Effector CD8-positive, alpha-beta T cell (primary cell): ENCODE results near the gene LIMS1.
A peak's percentile ranks its signal among the peaks of the same experiment; 100 is the strongest.
"Not testable (repeated sequence)": the region's sequence is repeated elsewhere in the genome, so short reads cannot be mapped to it uniquely, and the experiment has no call there.

Source experiments
- DNase-seq: peaks from one replicate; lab custom pipeline; 2025; lab: John Stamatoyannopoulos, UW

LIMS1 gene

DNA sequence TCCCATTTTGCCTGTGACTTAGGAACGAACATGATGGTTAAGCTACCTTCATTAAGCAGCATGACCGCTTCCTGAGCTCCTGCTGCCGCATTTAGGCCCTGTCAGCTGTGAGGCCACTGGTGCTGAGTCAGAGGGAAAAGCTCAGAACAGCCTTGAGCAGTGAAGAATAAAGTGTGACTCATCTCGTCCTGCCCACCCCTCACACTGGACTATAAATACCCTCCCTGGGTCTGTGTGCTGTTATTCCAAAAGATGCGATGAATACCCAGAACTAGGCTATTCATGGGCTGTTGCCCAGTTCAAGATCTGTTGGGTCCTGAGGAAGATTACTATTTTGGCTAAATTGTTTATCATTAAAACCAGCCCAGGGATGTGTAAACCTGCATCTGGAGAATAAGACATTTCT lies 127.9 kb downstream of the LIMS1 start:
- not testable (repeated sequence) for DNase-seq

DNA sequence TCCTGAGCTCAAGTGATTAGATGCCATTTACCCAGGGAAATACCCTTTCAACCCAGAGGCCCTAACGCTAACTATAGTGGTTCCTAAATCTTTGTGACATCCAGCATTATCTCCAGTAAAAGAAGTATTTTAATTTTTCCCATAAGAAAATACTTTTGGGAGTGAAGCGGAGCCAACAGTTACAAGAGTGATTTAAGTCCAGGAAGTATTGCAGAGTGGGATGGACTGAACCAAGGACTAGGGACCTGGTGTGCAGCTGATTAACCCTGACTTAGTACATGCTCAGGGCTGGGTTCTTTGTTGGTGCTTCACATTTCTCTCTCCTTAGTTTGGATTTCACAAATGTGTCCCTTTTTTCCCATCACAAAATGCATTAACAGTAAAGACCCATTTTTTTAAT lies 129.1 kb downstream of the LIMS1 start:
- not testable (repeated sequence) for DNase-seq

DNA sequence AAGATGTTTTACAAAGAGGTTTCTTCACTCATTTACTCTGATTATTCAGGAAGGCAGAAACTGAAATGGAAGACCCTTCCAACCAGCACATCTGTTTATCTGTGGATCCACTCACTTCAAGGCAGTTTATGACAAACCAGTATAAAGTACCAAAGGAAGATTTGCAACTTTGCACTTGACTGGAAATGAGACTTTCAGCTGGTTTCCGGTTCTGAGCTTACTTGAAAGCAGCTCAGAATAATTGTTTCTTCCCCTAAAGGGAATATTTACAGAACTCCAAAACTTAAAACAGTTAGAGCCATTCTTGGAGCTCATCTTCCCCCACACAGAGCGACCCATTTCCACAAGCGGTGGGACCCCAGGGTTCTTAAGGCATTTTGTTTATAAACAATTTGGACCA lies 129.8 kb downstream of the LIMS1 start:
- not testable (repeated sequence) for DNase-seq

DNA sequence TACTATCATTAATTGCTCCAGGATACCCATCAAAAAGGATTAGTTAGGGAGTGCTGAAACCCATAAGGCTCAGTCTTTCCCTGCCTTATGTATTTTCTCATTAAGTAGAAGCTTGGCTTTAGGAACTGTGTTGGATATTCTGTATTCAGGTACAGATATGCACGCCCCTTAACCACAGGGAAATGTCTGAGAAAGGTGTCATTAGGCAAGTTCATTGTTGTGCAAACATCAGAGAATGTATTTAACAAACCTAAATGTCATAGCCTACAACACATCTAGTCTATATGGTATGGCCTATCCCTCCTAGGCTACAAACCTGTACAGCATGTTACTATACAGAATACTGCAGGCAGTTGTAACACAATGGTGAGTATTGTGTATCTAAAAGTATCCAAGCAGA lies 130.7 kb downstream of the LIMS1 start:
- DNase-seq: not testable (repeated sequence)

DNA sequence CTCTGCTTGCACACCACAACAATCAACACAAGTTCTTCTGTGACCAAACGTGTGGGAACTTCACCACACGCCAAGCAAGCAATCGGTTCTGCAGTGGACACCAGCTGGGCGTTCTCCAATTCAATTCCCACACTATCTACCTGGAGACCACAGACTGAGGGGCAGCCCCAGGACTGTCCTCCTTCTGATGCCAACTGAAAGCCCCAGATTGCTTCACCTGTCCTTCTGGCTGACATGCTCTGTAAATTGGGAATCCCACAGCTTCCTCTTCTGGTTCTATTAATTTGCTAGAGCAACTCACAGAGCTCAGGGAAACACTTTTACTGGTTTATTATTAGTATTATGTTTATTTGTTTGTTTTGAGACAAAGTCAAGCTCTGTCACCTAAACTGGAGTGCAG lies 131.7 kb downstream of the LIMS1 start:
- DNase-seq: not testable (repeated sequence)

DNA sequence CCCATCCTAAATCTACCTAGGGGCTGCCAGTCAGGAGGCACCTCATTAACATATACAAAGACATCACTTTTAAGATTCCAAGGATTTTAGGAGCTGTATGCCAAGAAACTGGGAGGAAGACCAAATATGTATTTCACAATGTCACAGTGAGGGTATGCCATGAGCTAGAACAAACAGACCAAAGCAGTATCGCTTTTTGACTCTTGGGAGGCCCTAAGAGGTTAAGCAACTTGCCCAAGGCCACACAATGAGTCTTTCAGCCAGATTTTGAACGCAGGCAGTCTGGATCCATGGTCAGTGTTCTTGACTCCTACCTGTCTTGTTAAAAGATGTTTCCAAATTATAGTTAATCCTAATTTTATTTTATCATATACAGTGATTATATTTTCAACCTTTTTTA lies 132.9 kb downstream of the LIMS1 start:
- DNase-seq: not testable (repeated sequence)

DNA sequence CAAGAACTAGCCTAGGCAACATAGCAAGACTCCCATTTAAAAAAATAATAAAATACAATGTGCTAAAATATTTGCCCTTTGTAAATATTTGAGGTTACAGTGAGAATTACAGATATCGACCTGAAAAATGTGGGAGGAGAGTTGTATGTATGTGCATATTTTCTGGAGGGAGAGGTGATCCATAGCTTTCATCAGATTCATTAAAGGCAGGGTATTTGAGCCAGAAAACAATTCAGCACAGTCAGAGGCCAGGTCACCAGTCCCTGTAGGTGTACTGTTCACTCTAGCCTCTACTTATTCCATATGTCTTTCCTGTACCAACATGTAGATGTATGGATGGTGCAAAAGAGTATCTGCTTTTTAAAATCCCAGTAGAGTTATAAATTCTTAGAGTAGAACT lies 136.0 kb downstream of the LIMS1 start:
- not testable (repeated sequence) for DNase-seq

DNA sequence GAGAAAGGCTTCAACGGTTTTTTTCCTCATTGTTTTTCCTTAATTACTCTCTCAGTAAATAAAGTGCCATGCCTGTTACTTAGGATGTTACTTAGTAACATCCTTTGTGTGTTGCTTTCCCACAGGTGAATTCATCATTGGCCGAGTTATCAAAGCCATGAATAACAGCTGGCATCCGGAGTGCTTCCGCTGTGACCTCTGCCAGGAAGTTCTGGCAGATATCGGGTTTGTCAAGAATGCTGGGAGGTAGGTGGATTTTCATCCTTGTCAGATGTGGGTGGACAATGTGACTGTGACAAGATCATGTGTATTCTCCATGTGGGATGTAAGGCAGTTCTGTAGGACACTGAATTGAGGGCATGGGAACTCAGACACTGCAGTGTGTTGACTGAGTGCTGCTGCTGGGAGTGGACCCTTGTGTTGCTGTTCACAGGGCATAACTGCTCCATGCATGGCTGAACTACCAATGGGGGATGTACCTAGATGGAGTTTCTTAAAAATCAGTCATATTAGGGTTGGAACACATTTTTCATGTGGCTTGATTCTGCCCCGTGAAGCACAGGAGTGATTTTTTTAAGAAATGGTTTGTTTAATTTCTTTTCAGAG lies 138.0 kb downstream of the LIMS1 start:
- not testable (repeated sequence) for DNase-seq

DNA sequence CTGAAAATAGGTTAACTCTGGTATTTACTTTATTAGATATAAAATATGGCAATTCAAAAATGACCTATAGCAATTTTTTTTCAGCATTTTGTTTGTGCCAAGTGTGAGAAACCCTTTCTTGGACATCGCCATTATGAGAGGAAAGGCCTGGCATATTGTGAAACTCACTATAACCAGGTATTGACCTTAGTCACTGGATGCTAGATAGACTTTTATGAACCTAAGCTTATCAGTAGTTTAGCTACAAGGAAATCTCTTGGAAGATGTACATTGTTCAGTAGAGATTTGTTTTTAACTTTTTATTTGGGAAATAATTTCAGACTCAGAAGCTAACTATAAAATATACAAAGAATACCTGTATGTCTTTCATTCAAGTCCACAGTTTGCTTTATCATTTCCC lies 142.3 kb downstream of the LIMS1 start:
- not testable (repeated sequence) for DNase-seq

DNA sequence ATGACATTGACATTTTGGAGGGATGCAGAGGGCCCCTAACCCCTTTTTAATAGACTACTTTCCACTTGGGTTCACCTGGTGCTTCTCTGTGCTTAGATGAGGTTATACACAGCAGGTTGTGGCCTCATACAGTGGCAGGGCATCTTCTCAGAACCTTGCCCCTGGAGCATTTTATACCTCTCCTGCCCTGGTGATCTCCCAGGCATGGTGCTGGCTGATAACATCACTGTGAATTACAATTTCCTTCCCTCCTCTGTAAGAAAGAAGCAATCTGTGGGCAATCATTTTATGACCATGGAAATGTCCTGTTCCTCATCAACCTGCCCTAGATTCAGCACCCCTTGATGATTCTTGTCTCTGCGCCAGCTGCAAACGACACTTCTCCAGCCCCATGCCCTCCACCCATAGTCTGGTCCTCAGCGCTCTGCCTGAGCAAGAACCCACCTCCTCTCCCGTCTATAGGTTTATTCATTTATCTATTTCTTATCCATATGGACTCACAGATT lies 143.0 kb downstream of the LIMS1 start:
- not testable (repeated sequence) for DNase-seq

DNA sequence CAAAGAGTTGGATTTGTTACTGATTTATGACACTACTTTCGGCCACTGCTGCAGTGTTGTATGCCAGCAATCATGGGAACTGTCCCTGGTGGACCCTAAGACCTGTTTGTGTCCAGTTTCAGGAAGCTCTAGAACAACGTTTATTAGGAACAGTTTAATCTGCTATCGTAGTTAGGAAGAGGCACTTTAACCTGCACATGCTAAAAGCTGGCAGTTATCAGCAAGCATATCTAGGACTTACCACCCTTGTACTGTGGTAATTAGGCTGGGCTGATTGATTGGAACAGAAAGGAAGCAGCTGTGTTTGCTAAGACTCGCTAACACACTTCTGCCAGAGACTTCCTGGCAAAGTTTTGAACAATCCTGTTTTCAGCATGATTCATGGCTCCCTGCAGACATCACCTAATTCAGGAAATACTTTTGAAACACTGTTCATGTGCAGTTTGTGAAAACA lies 144.0 kb downstream of the LIMS1 start:
- not testable (repeated sequence) for DNase-seq

DNA sequence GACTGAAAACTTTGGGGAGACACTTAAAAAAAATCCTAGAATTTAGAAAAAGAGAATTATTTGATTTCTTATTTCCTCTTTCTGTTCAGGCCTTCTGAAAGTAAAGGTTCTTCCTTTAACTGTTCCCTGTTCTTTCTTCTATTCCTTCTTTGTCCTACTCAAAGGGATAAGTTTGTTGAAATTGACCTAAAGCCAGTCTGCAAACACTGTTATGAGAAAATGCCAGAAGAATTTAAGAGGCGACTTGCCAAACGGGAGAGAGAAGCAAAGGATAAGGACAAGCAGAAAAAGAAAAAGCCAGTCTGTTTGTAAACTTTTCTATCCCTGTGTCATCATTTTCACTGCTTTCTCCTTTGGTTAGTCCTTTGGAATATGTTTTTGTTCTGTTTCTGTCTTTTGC lies 146.5 kb downstream of the LIMS1 start:
- DNase-seq: not testable (repeated sequence)

DNA sequence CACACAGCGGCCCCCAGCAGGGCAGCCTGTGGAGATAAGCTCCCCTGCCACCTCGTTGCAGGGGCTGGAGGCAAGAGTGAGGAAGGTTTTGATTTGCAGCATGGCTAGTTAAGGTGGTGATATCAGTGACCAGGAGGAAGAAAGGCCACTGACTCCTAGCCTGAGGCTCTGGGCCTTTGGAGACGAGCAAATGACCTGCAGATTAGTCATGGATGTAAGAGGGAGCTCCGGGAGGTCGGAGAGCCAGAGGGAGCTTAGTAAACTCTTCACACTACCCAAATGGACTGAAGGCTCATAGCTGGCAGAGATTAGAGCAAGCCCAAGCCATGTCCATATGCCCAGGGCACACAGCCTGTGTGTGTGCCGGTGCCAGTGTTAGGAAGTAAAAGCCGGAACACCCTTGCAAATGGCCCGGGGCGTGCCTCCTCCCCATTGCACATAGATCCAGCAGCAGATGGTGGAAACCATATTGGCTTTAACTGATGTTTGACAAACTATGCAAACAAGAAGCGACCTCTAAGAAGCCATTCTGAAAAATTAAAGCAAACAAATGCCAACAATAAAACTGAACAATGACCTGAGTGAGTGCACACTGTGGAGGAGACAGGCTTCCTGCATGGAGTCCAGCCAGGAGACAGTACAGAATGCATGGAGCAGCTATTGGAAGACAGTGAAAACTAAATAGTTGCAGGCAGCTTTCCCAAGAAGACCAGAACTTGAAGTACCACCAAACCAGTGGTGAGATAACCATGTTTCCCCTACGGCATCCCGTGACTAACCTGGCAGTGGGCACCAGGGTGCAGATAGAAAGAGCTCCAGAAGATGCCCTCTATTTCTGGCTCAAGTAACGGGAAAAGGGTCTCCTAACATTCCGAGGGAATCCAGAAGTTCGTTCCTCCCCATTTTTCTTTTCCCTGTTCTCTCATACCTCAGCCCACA lies 154.8 kb downstream of the LIMS1 start:
- not testable (repeated sequence) for DNase-seq

DNA sequence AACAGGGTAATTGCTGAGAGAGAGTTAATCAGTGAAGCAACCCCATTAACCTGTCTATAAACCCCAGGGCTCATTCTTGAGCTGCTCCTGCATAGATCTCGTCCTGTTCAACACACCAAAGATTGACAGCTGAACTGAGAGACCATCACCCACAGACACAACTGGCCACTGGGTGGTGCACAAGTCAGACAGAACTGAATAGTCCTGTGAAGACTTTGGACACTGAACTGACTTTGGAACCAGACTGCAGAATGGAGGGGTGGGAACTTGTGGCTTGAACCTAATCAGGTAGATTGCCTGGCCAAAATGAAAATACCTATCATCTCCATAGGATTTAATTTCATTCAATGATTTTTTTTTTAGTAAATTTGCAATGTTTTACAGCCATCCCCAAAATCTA lies 155.7 kb downstream of the LIMS1 start:
- DNase-seq: not testable (repeated sequence)

DNA sequence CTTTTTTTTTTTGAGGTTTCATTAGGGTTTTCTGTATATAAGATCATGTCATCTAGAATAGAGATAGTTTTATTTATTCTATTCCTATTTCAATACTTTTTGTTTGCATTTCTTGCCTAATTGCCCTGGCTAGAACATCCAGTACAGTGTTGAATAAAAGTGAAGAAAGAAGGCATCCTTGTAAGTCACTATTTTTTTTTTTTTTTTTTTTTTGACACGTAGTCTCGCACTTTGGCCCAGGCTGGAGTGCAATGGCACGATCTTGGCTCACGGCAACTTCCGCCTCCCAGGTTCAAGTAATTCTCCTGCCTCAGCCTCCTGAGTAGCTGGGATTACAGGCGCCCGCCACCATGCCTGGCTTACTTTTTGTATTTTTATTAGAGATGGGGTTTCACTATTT lies 157.2 kb downstream of the LIMS1 start:
- no peak for DNase-seq

DNA sequence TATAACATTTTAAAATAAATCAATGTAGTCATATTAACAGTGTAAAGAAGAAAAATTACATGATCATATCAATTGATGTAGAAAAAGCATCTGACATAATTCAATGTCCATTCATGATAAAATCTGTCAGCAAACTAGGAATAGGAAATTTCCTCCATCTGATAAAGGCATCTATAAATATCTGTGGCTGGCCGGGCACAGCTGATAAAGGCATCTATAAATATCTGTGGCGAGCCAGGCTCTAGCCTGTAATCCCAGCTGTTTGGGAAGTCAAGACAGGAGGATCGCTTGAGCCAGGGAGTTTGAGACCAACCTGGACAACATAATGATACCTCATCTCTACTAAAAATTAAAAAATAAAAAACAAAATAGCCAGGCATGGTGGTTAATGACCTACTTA lies 166.9 kb downstream of the LIMS1 start:
- no peak for DNase-seq

DNA sequence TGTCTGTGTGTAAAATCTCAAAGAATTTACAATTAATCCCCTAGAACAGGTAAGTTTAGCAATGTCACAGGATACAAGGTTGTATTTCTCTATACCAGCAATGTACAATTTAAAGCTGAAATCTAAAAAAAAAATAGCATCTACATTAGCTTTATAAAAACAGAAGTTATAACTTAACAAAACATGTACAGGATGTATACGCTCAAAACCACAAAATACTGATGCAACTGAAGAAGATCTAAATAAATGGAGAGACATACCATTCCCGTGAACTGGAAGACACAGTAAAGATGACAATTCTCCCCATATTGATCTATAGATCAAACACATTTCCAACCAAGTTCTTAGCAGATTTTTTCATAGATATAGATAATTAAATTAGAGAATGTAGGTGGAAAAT lies 167.5 kb downstream of the LIMS1 start:
- no peak for DNase-seq

DNA sequence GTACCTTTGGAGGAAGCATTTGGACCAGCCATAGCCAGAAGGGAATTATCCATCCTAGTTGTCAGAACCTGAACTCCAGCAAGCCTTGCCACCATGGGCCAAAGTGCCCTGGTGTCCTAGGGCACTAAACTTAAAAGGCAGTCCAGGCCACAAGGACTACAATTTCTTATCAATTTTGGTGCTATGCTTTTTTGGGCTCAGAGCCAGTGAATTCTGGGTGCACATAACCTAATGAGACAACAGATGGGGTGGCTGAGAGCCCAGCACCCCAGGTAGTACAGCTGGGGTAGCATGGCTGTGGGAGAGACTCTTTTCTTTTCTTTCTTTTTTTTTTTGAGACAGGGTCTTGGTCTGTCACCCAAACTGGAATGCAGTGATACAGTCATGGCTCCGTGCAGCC lies 170.6 kb downstream of the LIMS1 start:
- DNase-seq: no peak

DNA sequence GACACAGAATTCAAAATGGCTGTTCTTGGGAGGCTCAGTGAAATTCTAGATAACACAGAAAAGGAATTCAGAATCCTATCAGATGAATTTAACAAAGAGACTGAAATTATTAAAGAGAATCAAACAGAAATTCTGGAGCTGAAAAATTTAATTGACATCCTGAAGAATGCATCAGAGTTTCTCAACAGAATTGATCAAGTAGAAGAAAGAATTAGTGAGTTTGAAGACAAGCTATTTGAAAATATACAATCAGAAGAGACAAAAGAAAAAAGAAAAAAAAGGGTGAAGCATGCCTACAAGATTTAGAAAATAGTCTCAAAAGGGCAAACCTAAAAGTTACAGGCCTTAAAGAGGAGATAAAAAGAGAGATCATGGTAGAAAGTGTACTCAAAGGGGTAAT lies 173.0 kb downstream of the LIMS1 start:
- DNase-seq: no peak

DNA sequence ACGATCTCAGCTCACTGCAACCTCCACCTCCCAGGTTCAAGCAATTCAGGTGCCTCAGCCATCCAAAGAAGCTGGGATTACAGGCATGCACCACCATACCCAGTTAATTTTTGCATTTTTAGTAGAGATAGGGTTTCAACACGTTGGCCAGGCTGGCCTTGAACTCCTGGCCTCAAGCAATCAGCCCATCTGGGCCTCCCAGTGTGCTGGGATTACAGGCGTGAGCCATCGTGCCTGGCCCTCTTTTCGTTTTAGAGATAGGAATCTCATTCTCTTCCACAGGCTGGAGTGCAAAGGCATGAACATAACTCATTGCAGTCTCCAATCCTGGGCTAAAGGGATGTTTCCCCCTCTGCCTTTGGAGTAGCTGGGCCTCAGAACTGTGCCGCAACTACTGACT lies 182.7 kb downstream of the LIMS1 start:
- not testable (repeated sequence) for DNase-seq

DNA sequence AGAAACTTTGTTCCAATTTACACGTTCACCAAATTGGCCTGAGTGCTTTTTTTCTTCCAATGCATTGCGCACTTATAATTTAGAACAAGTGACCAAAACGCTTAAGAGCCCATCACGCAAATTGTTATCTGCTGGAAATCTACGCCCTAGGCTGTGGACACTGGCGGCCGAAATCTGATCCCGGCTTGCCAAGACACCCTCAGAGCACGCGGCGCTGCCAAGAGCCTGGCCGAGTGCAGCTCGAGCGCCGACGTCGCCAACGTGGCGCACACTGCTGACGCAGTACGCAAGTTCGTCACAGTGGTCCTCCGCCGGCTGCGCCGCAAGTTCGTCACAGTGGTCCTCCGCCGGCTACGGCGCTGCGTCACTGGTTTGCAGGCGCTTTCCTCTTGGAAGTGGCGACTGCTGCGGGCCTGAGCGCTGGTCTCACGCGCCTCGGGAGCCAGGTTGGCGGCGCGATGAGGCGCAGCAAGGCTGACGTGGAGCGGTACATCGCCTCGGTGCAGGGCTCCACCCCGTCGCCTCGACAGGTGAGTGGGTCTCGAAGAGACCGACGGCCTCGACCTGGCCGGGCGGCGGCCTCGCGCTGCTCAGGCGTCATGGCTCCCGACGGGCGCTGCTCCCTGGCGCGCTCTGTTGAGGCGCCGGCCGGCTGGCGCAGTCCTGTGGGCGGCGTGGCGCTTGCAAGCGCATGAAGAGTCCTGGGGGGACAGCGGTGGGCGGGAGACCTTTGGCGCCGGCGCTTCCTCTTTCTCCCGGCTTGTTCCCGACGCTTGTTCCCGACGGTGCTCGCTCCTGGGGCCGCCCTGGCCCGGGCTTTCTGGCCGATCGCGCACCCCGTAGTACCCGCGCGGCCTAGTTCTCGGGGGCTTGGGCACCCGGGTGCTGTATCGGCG lies 185.1 kb downstream of the LIMS1 start, which contains the start of gene RANBP2:
Gene RANBP2 (plus strand): TSS at position 334 of the 896 bp plus-strand sequence. CDS start 125 bp downstream, at position 459.
- DNase-seq: peak; percentile 86

DNA sequence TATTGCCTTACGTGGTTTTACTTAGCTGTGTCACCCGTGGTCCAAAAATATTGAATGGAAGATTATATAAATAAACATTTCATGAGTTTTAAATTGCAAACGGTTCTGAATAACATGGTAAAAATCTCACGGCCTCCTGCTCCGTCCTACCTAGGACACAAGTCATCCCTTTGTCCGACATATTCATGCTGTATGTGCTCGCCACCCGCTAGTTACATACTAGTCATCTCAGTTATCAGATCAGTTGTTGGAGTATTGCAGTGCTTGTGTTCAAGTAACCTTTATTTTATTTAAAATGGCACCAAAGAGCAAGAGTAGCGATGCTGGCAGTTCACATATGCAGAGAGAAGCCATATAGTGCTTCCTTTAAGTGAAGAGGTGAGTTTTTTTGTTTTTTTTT lies 191.8 kb downstream of the LIMS1 start:
- DNase-seq: not testable (repeated sequence)
